DOHH2 (cell line): Measurements from ENCODE around the gene KIF26B.

ENCODE experiments used
- H3F3A ChIP-seq: fragments of 200-600 bp; sonication (generic), shearing (Covaris generic); 2 replicates; pipeline ENCODE4 v1.6.0; 2016; ENCODE audit warnings: antibody characterized with exemption, mild to moderate bottlenecking; ENCODE audit not compliant: control insufficient read depth, insufficient read depth
- H3K27ac ChIP-seq: fragments of 200-600 bp; sonication (generic); 2 replicates; pipeline ENCODE4 v1.5.1; 2014; ENCODE audit warnings: low read depth, mild to moderate bottlenecking, low read length, moderate library complexity
- H3K27me3 ChIP-seq: fragments of 200-600 bp; sonication (generic); 2 replicates; pipeline ENCODE4 v1.6.1; 2014; ENCODE audit warnings: mild to moderate bottlenecking, low read length, mixed read lengths; ENCODE audit not compliant: control insufficient read depth
- H3K36me3 ChIP-seq: fragments of 200-600 bp; sonication (generic); 2 replicates; pipeline ENCODE4 v1.6.1; 2014; ENCODE audit warnings: mild to moderate bottlenecking, low read length, moderate library complexity, mixed read lengths; ENCODE audit not compliant: control insufficient read depth
- H3K4me1 ChIP-seq: fragments of 200-600 bp; sonication (generic); 2 replicates; pipeline ENCODE4 v1.6.1; 2014; ENCODE audit warnings: mild to moderate bottlenecking, low read length, mixed read lengths; ENCODE audit not compliant: control insufficient read depth
- H3K4me2 ChIP-seq: fragments of 200-600 bp; sonication (generic); 2 replicates; pipeline ENCODE4 v1.6.0; 2014; ENCODE audit warnings: mild to moderate bottlenecking, low read length, moderate library complexity
- H3K4me3 ChIP-seq: fragments of 200-600 bp; sonication (generic); 2 replicates; pipeline ENCODE4 v1.5.1; 2014; ENCODE audit warnings: mild to moderate bottlenecking, low read length, mixed read lengths
- H3K79me2 ChIP-seq: fragments of 200-600 bp; sonication (generic); 2 replicates; pipeline ENCODE4 v1.6.1; 2014; ENCODE audit warnings: mild to moderate bottlenecking, low read length, mixed read lengths; ENCODE audit not compliant: control insufficient read depth
- H3K9me2 ChIP-seq: fragments of 200-600 bp; sonication (generic); replicated peaks from 2 replicates; pipeline ENCODE4 v1.6.1; 2014; ENCODE audit warnings: mild to moderate bottlenecking, low read length, mixed read lengths; ENCODE audit not compliant: control insufficient read depth
- H3K9me3 ChIP-seq: fragments of 200-600 bp; sonication (generic); 2 replicates; pipeline ENCODE4 v1.6.1; 2014; ENCODE audit warnings: antibody characterized with exemption, low read length, mixed read lengths; ENCODE audit not compliant: control insufficient read depth, insufficient read depth
- H4K20me1 ChIP-seq: fragments of 200-600 bp; sonication (generic); 2 replicates; pipeline ENCODE4 v1.6.0; 2014; ENCODE audit warnings: low read depth, mild to moderate bottlenecking, antibody characterized with exemption, low read length, moderate library complexity; ENCODE audit not compliant: control insufficient read depth, insufficient read depth
- CTCF ChIP-seq: fragments of 200-600 bp; sonication (generic); IDR thresholded peaks from one replicate; pipeline ENCODE4 v1.5.1; 2014; ENCODE audit warnings: antibody characterized with exemption, mild to moderate bottlenecking, low read depth, low read length; ENCODE audit not compliant: poor library complexity, severe bottlenecking
- EZH2phosphoT487 ChIP-seq: fragments of 200-600 bp; sonication (generic); IDR thresholded peaks from 2 replicates; pipeline ENCODE4 v1.6.1; 2017; ENCODE audit warnings: borderline replicate concordance, mild to moderate bottlenecking, antibody characterized with exemption, low read length, moderate library complexity, mixed read lengths

KIF26B gene

GRCh38 chr1:245311887-245312536 is 157.2 kb downstream of the KIF26B start:
- no peaks in the 10 kb centered on the region for H3K9me3 ChIP-seq
- peaks cover 2% of the 10 kb centered on the region; the same call in 1 of the 2 replicates for H3K27me3 ChIP-seq
- no peak overlapping the region for H3K27ac ChIP-seq
- peaks cover 5% of the 10 kb centered on the region for H3K4me1 ChIP-seq
- H3F3A ChIP-seq = no peaks in the 10 kb centered on the region
- no peaks in the 10 kb centered on the region for H3K36me3 ChIP-seq
- H3K4me2 ChIP-seq = no peak overlapping the region
- H3K9me2 ChIP-seq = no peaks in the 10 kb centered on the region
- no peaks in the 10 kb centered on the region for H3K79me2 ChIP-seq
- no peak overlapping the region for H3K4me3 ChIP-seq
- H4K20me1 ChIP-seq = no peaks in the 10 kb centered on the region
- TF ChIP-seq EZH2phosphoT487 = no peak
- no peak for TF ChIP-seq CTCF

DNA sequence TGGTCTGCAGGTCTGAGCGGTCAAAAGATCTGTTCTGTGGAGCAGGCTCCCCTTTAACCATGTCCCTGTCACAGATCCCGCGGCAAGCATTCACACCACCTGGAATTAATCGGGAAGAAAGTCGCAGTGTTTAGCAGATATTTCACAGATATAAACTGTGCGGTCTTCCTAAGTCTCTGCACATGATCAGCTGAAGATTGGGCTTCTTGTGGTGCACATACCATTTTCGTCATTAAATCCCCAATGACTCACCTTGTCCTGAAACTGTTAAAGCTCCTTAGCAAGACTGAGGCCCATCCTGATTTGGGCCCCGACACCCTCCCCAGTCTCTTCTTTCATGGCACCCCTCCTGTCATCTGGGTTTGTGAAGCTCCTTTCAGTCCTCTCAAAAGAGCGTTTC is 158.8 kb downstream of the KIF26B start:
- no peak overlapping the region for H3K4me2 ChIP-seq
- H3K9me2 ChIP-seq = no peaks in the 10 kb centered on the region
- no peaks in the 10 kb centered on the region for H4K20me1 ChIP-seq
- TF ChIP-seq CTCF (no peak), EZH2phosphoT487 (no peak)
- no peak overlapping the region for H3K27ac ChIP-seq
- no peaks in the 10 kb centered on the region for H3K79me2 ChIP-seq
- H3K27me3 ChIP-seq = peaks cover 2% of the 10 kb centered on the region; the same call in 1 of the 2 replicates
- H3K9me3 ChIP-seq = no peaks in the 10 kb centered on the region
- no peak overlapping the region for H3K4me3 ChIP-seq
- peaks cover 5% of the 10 kb centered on the region for H3K4me1 ChIP-seq
- no peaks in the 10 kb centered on the region for H3K36me3 ChIP-seq
- H3F3A ChIP-seq = no peaks in the 10 kb centered on the region

GRCh38 chr1:245316784-245317183 is 162.0 kb downstream of the KIF26B start:
- no peak overlapping the region for H3K27ac ChIP-seq
- H3K27me3 ChIP-seq = no peaks in the 10 kb centered on the region; the same call in 1 of the 2 replicates
- no peak overlapping the region for H3K4me3 ChIP-seq
- no peaks in the 10 kb centered on the region for H3K9me2 ChIP-seq
- no peaks in the 10 kb centered on the region for H3K79me2 ChIP-seq
- H3K9me3 ChIP-seq = no peaks in the 10 kb centered on the region
- TF ChIP-seq CTCF = no peak
- no peak for TF ChIP-seq EZH2phosphoT487
- H3F3A ChIP-seq = no peaks in the 10 kb centered on the region
- H3K4me2 ChIP-seq = no peak overlapping the region
- no peaks in the 10 kb centered on the region for H3K36me3 ChIP-seq
- H3K4me1 ChIP-seq = no peaks in the 10 kb centered on the region
- no peaks in the 10 kb centered on the region for H4K20me1 ChIP-seq
